IMR-90 (cell line): ENCODE results near the gene GLIS1.

ENCODE experiments used
- BHLHE40 ChIP-seq: fragments of 150-350 bp; IDR thresholded peaks from 2 replicates; pipeline ENCODE4 v1.6.1; 2016; ENCODE audit warnings: mild to moderate bottlenecking, low read depth, low read length
- CEBPB ChIP-seq: IDR thresholded peaks from 2 replicates; pipeline ENCODE4 v1.6.1; 2012; ENCODE audit warnings: low read depth, low read length, improper control_type of control experiment
- MAZ ChIP-seq: IDR thresholded peaks from 2 replicates; pipeline ENCODE4 v1.6.1; 2012; ENCODE audit warnings: low read depth, mild to moderate bottlenecking, low read length, improper control_type of control experiment, moderate library complexity, borderline replicate concordance
- MXI1 ChIP-seq: IDR thresholded peaks from 2 replicates; pipeline ENCODE4 v1.6.1; 2012; ENCODE audit warnings: low read depth, mild to moderate bottlenecking, low read length, moderate library complexity, borderline replicate concordance
- POLR2A ChIP-seq: IDR thresholded peaks from 2 replicates; pipeline ENCODE4 v1.6.1; 2012; ENCODE audit warnings: mild to moderate bottlenecking, low read depth, low read length
- RAD21 ChIP-seq: IDR thresholded peaks from 2 replicates; pipeline ENCODE4 v1.6.1; 2012; ENCODE audit warnings: low read length, improper control_type of control experiment
- RCOR1 ChIP-seq: IDR thresholded peaks from 2 replicates; pipeline ENCODE4 v1.6.1; 2012; ENCODE audit warnings: mild to moderate bottlenecking, low read length, improper control_type of control experiment; ENCODE audit not compliant: insufficient replicate concordance
- RFX5 ChIP-seq: IDR thresholded peaks from 2 replicates; pipeline ENCODE4 v1.8.0; 2012; ENCODE audit warnings: low read depth, mild to moderate bottlenecking, low read length, moderate library complexity
- TF ChIP-seq, protein P1 (sequence below): conservative IDR thresholded peaks from 2 replicates; pipeline ENCODE4 v1.5.1; 2012; ENCODE audit warnings: mild to moderate bottlenecking, low read depth, low read length, improper control_type of control experiment

DNA sequence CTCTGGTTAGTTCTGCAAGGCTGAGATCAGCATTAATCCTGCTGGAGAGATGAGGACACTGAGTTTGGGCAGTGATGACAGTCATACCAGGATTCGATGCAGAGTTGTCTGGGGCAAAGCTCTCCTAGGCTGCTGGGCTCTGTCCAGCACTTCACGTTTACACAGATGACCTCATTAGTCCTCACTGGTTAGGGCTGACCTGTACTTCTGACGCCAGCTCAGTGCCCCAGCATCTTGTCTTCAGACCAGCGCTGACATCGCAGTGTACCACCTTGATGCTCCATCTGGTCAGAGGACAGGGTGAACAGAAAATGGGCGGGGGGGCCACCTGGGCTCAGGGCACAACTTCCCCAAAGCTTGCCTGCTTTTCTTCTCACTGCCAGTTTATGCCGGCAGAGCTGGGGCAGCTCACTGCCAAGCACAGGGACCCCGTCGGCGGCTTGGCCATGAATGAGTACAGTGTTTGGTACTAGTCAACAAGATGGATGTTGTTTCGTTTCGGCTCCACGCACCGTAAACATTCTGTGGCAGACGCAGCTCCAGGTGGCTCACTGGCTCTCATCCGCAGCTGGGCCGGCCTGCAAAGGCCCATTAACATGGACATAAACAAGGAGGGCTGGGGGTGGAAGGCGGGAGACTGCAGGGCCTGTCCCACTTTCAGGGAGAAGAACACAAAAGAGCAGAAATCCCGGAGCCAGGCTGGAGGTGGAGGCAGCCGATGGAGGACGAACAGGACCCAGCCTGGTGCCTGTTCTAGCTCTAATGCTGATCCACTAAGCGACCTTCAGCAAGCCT lies 118.7 kb downstream of the GLIS1 start:
- TF ChIP-seq RFX5 (no peak), CEBPB (no peak), POLR2A (no peak), MAZ (no peak), BHLHE40 (peak; percentile 81), RAD21 (no peak), MXI1 (no peak), RCOR1 (no peak)
- TF ChIP-seq, protein P1, sequence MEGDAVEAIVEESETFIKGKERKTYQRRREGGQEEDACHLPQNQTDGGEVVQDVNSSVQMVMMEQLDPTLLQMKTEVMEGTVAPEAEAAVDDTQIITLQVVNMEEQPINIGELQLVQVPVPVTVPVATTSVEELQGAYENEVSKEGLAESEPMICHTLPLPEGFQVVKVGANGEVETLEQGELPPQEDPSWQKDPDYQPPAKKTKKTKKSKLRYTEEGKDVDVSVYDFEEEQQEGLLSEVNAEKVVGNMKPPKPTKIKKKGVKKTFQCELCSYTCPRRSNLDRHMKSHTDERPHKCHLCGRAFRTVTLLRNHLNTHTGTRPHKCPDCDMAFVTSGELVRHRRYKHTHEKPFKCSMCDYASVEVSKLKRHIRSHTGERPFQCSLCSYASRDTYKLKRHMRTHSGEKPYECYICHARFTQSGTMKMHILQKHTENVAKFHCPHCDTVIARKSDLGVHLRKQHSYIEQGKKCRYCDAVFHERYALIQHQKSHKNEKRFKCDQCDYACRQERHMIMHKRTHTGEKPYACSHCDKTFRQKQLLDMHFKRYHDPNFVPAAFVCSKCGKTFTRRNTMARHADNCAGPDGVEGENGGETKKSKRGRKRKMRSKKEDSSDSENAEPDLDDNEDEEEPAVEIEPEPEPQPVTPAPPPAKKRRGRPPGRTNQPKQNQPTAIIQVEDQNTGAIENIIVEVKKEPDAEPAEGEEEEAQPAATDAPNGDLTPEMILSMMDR: no peak
